ENCODE measurements around the gene SLC48A1. TPM values are rescaled to one million over a fixed set of nuclear protein-coding genes. Genes with fewer than 3 reads are reported as not detected.

SLC48A1 gene
- total and polyA plus RNA-seq, 4 donors, result 16.8 to 31.3 (median 20.7) TPM

DNA sequence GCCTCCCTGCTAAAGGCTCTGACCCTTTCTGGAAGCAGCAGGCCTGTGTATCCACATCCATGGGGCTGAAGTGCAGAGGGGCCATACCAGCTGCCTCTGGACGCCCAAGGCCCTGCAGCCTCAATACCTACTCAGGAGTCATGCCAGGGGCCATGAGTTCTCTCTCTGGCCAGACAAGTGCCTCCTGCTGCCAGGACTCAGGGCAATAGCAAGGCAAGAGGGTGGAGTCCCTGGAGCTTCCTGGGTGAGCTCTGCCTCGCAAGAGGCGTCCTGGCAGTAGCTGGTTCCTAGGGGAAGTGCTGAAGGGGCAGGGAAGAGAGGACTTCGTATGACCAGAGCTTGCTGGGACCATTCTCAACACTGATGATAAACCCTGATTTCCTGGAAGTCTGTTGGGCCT is 36.8 kb upstream of the SLC48A1 start:
- ATAC-seq (ENCODE audit: insufficient read depth, low FRiP score) (no peak), DNase-seq (no peak)
- Histone ChIP-seq H3K4me3 (no peak overlapping the region), H3K27ac (ENCODE audit: low read depth in 1 of 2, low read length in 1 of 2) (peak overlapping the region; percentile 72 to 87), H3K27me3 (ENCODE audit: control insufficient read depth in 3 of 3, insufficient read depth in 3 of 3, low read length in 2 of 3) (no peaks in the 10 kb centered on the region), H3K4me1 (ENCODE audit: control insufficient read depth in 5 of 5, insufficient read depth in 5 of 5, low read length in 5 of 5) (peaks cover 9 to 46% (median 34%) of the 10 kb centered on the region in 5 donors), H3K36me3 (ENCODE audit: control insufficient read depth in 4 of 4, insufficient read depth in 4 of 4, low read length in 4 of 4) (no peaks in the 10 kb centered on the region), H3K9me3 (ENCODE audit: control insufficient read depth in 4 of 4, insufficient read depth in 3 of 4, low read length in 3 of 4) (no peaks in the 10 kb centered on the region), H3K9ac (ENCODE audit: insufficient read depth in 1 of 2, low read length in 2 of 2) (no peak overlapping the region)
- WGBS, 2 donors, result 51 to 55% methylated on average over 4 of the region's 4 CpGs
- TF ChIP-seq, protein P1, sequence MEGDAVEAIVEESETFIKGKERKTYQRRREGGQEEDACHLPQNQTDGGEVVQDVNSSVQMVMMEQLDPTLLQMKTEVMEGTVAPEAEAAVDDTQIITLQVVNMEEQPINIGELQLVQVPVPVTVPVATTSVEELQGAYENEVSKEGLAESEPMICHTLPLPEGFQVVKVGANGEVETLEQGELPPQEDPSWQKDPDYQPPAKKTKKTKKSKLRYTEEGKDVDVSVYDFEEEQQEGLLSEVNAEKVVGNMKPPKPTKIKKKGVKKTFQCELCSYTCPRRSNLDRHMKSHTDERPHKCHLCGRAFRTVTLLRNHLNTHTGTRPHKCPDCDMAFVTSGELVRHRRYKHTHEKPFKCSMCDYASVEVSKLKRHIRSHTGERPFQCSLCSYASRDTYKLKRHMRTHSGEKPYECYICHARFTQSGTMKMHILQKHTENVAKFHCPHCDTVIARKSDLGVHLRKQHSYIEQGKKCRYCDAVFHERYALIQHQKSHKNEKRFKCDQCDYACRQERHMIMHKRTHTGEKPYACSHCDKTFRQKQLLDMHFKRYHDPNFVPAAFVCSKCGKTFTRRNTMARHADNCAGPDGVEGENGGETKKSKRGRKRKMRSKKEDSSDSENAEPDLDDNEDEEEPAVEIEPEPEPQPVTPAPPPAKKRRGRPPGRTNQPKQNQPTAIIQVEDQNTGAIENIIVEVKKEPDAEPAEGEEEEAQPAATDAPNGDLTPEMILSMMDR (IDR thresholded peaks at IDR 0.05; ENCODE audit: control extremely low read depth, extremely low read depth), result no peak

DNA sequence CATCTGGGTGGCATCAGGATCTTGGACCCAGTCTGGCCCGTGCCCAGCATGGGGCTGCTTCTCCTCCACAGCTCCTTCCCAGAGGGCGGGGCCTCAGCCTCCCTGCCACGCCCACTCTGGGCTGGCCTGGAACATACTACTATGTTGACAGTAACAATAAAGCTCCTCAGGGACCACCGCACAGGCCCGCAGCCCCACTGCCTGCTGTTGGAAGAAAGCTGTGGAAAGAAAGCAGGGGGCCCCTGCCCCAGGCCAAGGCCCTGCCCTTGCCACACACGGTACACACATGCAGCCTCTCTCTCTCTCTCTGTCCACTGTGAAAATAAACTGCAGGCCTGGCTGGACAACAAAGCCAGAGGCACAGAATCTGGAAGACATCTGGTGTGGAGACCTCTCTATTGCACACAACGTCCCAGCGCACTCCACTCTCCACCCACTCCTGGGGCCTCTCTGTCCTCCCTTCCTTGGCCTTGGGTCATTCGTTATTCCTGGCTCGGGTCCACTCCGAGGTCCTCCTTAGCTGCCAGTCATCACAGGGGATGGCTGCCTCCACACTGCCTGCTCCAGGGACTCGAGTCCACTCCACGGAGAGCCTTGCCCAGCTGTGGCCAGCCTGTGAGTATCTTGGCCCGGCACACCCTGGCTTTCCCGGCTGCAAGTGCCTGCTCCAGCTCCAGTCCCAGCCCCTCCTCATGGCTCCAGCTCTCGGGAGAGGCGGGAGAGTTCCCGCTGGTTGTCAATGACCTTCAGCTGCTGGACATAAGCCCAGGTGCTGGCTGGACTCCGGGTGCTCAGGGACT is 36.0 kb upstream of the SLC48A1 start:
- DNase-seq (peak; percentile 77 to 82 (median 80)), ATAC-seq (ENCODE audit: insufficient read depth, low FRiP score) (peak; percentile 51)
- H3K9ac ChIP-seq (ENCODE audit: insufficient read depth in 1 of 2, low read length in 2 of 2), result no peak overlapping the region
- H3K27ac ChIP-seq (ENCODE audit: low read depth in 1 of 2, low read length in 1 of 2), result peak overlapping the region; percentile 72 to 87
- H3K27me3 ChIP-seq (ENCODE audit: control insufficient read depth in 3 of 3, insufficient read depth in 3 of 3, low read length in 2 of 3), result no peaks in the 10 kb centered on the region
- H3K4me3 ChIP-seq, result no peak overlapping the region
- no peaks in the 10 kb centered on the region for H3K36me3 ChIP-seq (ENCODE audit: control insufficient read depth in 4 of 4, insufficient read depth in 4 of 4, low read length in 4 of 4)
- H3K9me3 ChIP-seq (ENCODE audit: control insufficient read depth in 4 of 4, insufficient read depth in 3 of 4, low read length in 3 of 4), result no peaks in the 10 kb centered on the region
- WGBS, 2 donors, result 43 to 71% methylated on average over 19 of the region's 19 CpGs
- peaks cover 13 to 52% (median 34%) of the 10 kb centered on the region in 5 donors for H3K4me1 ChIP-seq (ENCODE audit: control insufficient read depth in 5 of 5, insufficient read depth in 5 of 5, low read length in 5 of 5)
- TF ChIP-seq, protein P1 (IDR thresholded peaks at IDR 0.05; ENCODE audit: control extremely low read depth, extremely low read depth), result no peak

DNA sequence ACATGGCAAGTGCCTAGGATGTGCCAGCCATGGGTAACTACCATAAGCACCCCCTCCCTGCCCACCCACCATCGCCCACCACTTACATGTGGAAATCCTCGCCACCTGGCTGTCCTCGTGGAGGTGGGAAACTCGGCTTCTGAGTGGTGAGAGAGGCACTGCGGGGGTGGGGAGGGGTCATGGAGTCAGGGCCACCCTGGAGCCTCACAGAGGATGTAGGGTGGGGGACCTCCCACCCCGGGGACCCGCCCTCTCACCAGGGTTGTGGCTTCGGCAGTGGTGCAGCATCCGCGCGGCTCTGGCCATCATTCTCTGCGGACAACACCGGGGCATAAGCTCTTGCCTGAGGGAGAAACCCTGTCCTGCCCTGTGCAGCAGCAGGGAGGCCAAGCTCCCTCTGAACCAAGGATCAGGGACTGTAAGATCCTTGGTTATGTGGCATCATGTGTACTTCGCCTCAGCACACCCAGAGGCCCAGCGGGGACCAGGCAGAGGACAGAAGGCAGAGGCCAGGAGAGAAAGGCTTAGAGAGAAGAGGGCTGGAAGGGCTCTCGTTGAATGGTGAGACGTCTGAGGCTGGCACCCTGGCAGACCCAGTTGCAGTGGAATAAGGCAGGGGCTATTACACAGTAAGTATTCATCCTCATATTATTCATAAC is 35.0 kb upstream of the SLC48A1 start:
- no peak for DNase-seq
- no peak overlapping the region for H3K4me3 ChIP-seq
- no peaks in the 10 kb centered on the region for H3K27me3 ChIP-seq (ENCODE audit: control insufficient read depth in 3 of 3, insufficient read depth in 3 of 3, low read length in 2 of 3)
- H3K27ac ChIP-seq (ENCODE audit: low read depth in 1 of 2, low read length in 1 of 2), result peak overlapping the region; percentile 72 to 87
- TF ChIP-seq, protein P1 (IDR thresholded peaks at IDR 0.05; ENCODE audit: control extremely low read depth, extremely low read depth), result no peak
- peaks cover 13 to 52% (median 34%) of the 10 kb centered on the region in 5 donors for H3K4me1 ChIP-seq (ENCODE audit: control insufficient read depth in 5 of 5, insufficient read depth in 5 of 5, low read length in 5 of 5)
- H3K9me3 ChIP-seq (ENCODE audit: control insufficient read depth in 4 of 4, insufficient read depth in 3 of 4, low read length in 3 of 4), result no peaks in the 10 kb centered on the region
- 90 to 92% methylated on average over 17 of the region's 17 CpGs for WGBS, 2 donors
- H3K36me3 ChIP-seq (ENCODE audit: control insufficient read depth in 4 of 4, insufficient read depth in 4 of 4, low read length in 4 of 4), result no peaks in the 10 kb centered on the region
- ATAC-seq (ENCODE audit: insufficient read depth, low FRiP score), result no peak
- no peak overlapping the region for H3K9ac ChIP-seq (ENCODE audit: insufficient read depth in 1 of 2, low read length in 2 of 2)
